Esophagus squamous epithelium (tissue), 5 donors: ENCODE measurements around the gene PAGR1. TPM values are rescaled to one million over a fixed set of nuclear protein-coding genes. Genes with fewer than 3 reads are reported as not detected.

Experiments used
- DNase-seq: peaks from one replicate; lab custom pipeline; 2025; lab: John Stamatoyannopoulos, UW
- H3K27ac ChIP-seq, 4 donors: fragments of 200-600 bp; sonication (generic); one replicate each; pipeline ENCODE4 v1.5.1; 2016 to 2019; ENCODE audit warnings: mild to moderate bottlenecking in 1 of 4
- H3K27me3 ChIP-seq, 4 donors: fragments of 200-600 bp; sonication (generic); 1 replicate in 3 of 4; 2 replicates in 1 of 4; pipeline versions ENCODE4 v1.5.1 to v1.6.0; 2017 to 2021; ENCODE audit warnings: antibody characterized with exemption in 1 of 4
- H3K36me3 ChIP-seq, 3 donors: fragments of 200-600 bp; sonication (generic); one replicate each; pipeline ENCODE4 v1.5.1; 2016 to 2019
- H3K4me1 ChIP-seq, 3 donors: fragments of 200-600 bp; sonication (generic); one replicate each; pipeline ENCODE4 v1.5.1; 2017 to 2019
- H3K4me3 ChIP-seq, 4 donors: fragments of 200-600 bp; sonication (generic); 1 replicate in 3 of 4; 2 replicates in 1 of 4; pipeline ENCODE4 v1.5.1; 2016 to 2019; ENCODE audit warnings: mild to moderate bottlenecking in 2 of 4, moderate library complexity in 1 of 4
- H3K9me3 ChIP-seq, 3 donors: fragments of 200-600 bp; sonication (generic); one replicate each; pipeline ENCODE4 v1.5.1; 2016 to 2019
- CTCF ChIP-seq, 6 experiments: fragments of 450-650 bp in 4 of 6; fragments of 200-600 bp in 2 of 6; sonication (generic) in 2 of 6; IDR thresholded peaks; one replicate each; pipeline ENCODE4 v1.5.1; 2016 to 2019; ENCODE audit warnings: antibody characterized with exemption in 6 of 6, mild to moderate bottlenecking in 4 of 6, moderate library complexity in 4 of 6
- POLR2A ChIP-seq, 4 donors: fragments of 450-650 bp; IDR thresholded peaks; one replicate each; pipeline ENCODE4 v1.6.1; 2017; ENCODE audit warnings: antibody characterized with exemption in 4 of 4, mild to moderate bottlenecking in 4 of 4, moderate library complexity in 3 of 4
- WGBS, 2 donors: methylation state at CpG; one replicate each; pipeline ENCODE4 v1.1.5; 2018; 5-methylcytosine and 5-hydroxymethylcytosine counted together
- intact Hi-C: fragments of 100-400 bp; cut with DNase I; formaldehyde crosslinking; loops from one replicate; pipeline ENCODE4 v1.15.0; 2022
- total RNA-seq, 4 donors: library from RNA; depleted of rRNA; stranded (reverse); fragments of >200 nt; gene quantifications; one replicate each; pipeline ENCODE4 v1.1.0, GENCODE V29; 2016
- donor health status: DM: yes; HTN: yes; CAD: no.

Gene PAGR1
- total RNA-seq, 4 donors from 2014 or later: 25.4 to 37.6 (median 32.8) TPM

GRCh38 chr16:29840240-29840639 is 24.3 kb downstream of the PAGR1 start:
- H3K36me3 ChIP-seq: peaks cover 35 to 99% (median 63%) of the 10 kb centered on the region in 3 donors
- DNase-seq: no peak
- WGBS, 2 donors: 88% methylated on average over 9 of the region's 10 CpGs; no CpG with 5 or more reads in 1 of the 2 donors
- TF ChIP-seq CTCF (IDR thresholded peaks at IDR 0.05) (no peak), POLR2A (IDR thresholded peaks at IDR 0.05) (no peak)
- no peak overlapping the region for H3K4me3 ChIP-seq
- no peaks in the 10 kb centered on the region for H3K4me1 ChIP-seq
- H3K27me3 ChIP-seq: no peaks in the 10 kb centered on the region
- H3K9me3 ChIP-seq: no peaks in the 10 kb centered on the region
- intact Hi-C loops: no loop called here
- no peak overlapping the region for H3K27ac ChIP-seq

GRCh38 chr16:29841631-29842030 is 25.7 kb downstream of the PAGR1 start:
- TF ChIP-seq POLR2A (IDR thresholded peaks at IDR 0.05): no peak
- no peak for TF ChIP-seq CTCF (IDR thresholded peaks at IDR 0.05)
- H3K9me3 ChIP-seq: no peaks in the 10 kb centered on the region
- no peak overlapping the region for H3K4me3 ChIP-seq
- no peak for DNase-seq
- no peaks in the 10 kb centered on the region for H3K4me1 ChIP-seq
- no peak overlapping the region for H3K27ac ChIP-seq
- WGBS, 2 donors: 90 to 100% methylated on average over 4 to 16 of the region's 23 CpGs
- intact Hi-C loops: no loop called here
- H3K36me3 ChIP-seq: peaks cover 38 to 99% (median 63%) of the 10 kb centered on the region in 3 donors
- H3K27me3 ChIP-seq: no peaks in the 10 kb centered on the region

GRCh38 chr16:29842732-29843346 is 26.9 kb downstream of the PAGR1 start:
- no peak for DNase-seq
- H3K9me3 ChIP-seq: no peaks in the 10 kb centered on the region
- no peak overlapping the region for H3K27ac ChIP-seq
- H3K4me3 ChIP-seq: no peak overlapping the region
- WGBS, 2 donors: 89 to 98% methylated on average over 8 to 9 of the region's 9 CpGs
- H3K4me1 ChIP-seq: no peaks in the 10 kb centered on the region
- no peaks in the 10 kb centered on the region for H3K27me3 ChIP-seq
- intact Hi-C loops: no loop called here
- peaks cover 50 to 99% (median 68%) of the 10 kb centered on the region in 3 donors for H3K36me3 ChIP-seq
- TF ChIP-seq CTCF (IDR thresholded peaks at IDR 0.05) (no peak), POLR2A (IDR thresholded peaks at IDR 0.05) (no peak)

GRCh38 chr16:29843931-29844330 is 28.0 kb downstream of the PAGR1 start:
- no peak for TF ChIP-seq CTCF (IDR thresholded peaks at IDR 0.05)
- H3K4me3 ChIP-seq: no peak overlapping the region
- intact Hi-C loops: no loop called here
- no peaks in the 10 kb centered on the region for H3K4me1 ChIP-seq
- H3K9me3 ChIP-seq: no peaks in the 10 kb centered on the region
- no peak for DNase-seq
- H3K36me3 ChIP-seq: peaks cover 45 to 99% (median 70%) of the 10 kb centered on the region in 3 donors
- H3K27ac ChIP-seq: no peak overlapping the region
- no peaks in the 10 kb centered on the region for H3K27me3 ChIP-seq
- 84 to 100% methylated on average over 3 to 6 of the region's 8 CpGs for WGBS, 2 donors

- DNase-seq: no peak
- Histone ChIP-seq H3K27ac (peak overlapping the region in 1 of 4 donors; percentile 16), H3K9me3 (no peaks in the 10 kb centered on the region), H3K4me3 (no peak overlapping the region), H3K36me3 (peaks cover 42 to 92% (median 70%) of the 10 kb centered on the region in 3 donors), H3K4me1 (no peaks in the 10 kb centered on the region), H3K27me3 (no peaks in the 10 kb centered on the region)
- intact Hi-C loops: no loop called here
- TF ChIP-seq POLR2A (IDR thresholded peaks at IDR 0.05): no peak
- no peak for TF ChIP-seq CTCF (IDR thresholded peaks at IDR 0.05)
- 85 to 90% methylated on average over 11 to 14 of the region's 28 CpGs for WGBS, 2 donors
Observed at GRCh38 chr16:29844575-29845331, 28.8 kb downstream of the PAGR1 start.
